Fibroblast of lung (primary cell): ENCODE results near the gene FREM1.

ENCODE experiments used
- CTCF ChIP-seq, 2 donors: IDR thresholded peaks in 1 of 2; conservative IDR thresholded peaks in 1 of 2; 1 replicate in 1 of 2; 2 replicates in 1 of 2; pipeline ENCODE4 v1.5.1; 2011 to 2012; ENCODE audit warnings: low read length in 2 of 2, control low read depth in 1 of 2, inconsistent platforms in 1 of 2, low read depth in 1 of 2, mild to moderate bottlenecking in 1 of 2
- EZH2 ChIP-seq: IDR thresholded peaks from 2 replicates; pipeline ENCODE4 v1.5.1; 2012; ENCODE audit warnings: low read length, control low read depth, mild to moderate bottlenecking; ENCODE audit errors: missing control alignments

DNA sequence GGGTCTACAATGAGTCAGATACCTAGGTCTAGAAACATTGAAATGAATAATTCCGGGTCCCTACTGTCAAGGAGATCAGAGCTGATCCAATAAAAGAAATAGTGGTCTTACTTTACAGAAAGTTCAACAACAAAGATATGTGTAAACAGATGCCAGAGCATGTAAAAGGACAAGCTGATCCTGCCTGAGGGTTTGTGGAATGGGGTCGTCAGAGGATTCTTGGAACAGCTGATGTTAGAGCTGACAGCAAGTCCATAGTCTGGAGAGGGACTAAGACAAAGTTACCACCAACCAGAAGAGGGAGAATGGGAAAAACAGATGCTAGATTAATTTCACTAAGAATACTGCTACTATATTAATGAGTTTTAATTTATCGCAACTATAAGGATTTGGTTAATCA is 71.5 kb downstream of the FREM1 start:
- TF ChIP-seq CTCF (conservative IDR thresholded peaks at IDR 0.05 in 1 of 2, IDR thresholded peaks at IDR 0.05 in 1 of 2; ENCODE audit: low read depth in 1 of 2, low read length in 2 of 2): no peak
- TF ChIP-seq EZH2: no peak
